Posterior cingulate gyrus (tissue), 11 donors: ENCODE results near the gene NBEAL1.
"Not testable (repeated sequence)": the region's sequence is repeated elsewhere in the genome, so short reads cannot be mapped to it uniquely, and the experiment has no call there.

Source experiments
- DNase-seq, 10 donors: peaks; one replicate each; pipeline versions ENCODE4 v3.0.0 to v3.0.0-alpha.2; 2020 to 2021; ENCODE audit warnings: mixed read lengths in 3 of 10
- intact Hi-C: fragments of 100-400 bp; cut with DNase I; formaldehyde crosslinking; loops from one replicate; pipeline ENCODE4 v1.15.1; 2023

Gene NBEAL1

DNA sequence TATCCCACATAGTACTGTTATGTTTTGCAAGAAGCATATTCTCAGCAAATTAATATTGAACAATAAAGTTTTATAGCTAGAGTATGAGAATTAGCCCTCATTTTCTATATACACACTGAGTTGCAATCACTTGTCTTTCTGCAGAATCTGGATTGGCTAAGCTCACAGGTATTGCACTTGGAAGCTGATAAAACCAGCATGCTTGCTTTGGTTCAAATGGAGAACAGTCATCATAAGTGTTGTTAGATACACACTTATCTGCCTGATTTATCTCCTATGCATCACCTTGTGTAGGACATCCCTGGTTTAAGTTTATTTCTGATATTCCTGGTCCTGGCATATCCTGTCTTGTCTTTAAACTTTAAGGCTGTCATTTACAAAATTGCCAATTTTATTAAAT lies 186.2 kb downstream of the NBEAL1 start:
- no peak for DNase-seq
- intact Hi-C loops, result no loop called here

GRCh38 chr2:203201426-203201825 lies 186.8 kb downstream of the NBEAL1 start:
- intact Hi-C loops, result no loop called here
- DNase-seq, result no peak

- intact Hi-C loops, result no loop called here
- DNase-seq, result no peak
Observed at GRCh38 chr2:203209538-203209937, 194.9 kb downstream of the NBEAL1 start.

DNA sequence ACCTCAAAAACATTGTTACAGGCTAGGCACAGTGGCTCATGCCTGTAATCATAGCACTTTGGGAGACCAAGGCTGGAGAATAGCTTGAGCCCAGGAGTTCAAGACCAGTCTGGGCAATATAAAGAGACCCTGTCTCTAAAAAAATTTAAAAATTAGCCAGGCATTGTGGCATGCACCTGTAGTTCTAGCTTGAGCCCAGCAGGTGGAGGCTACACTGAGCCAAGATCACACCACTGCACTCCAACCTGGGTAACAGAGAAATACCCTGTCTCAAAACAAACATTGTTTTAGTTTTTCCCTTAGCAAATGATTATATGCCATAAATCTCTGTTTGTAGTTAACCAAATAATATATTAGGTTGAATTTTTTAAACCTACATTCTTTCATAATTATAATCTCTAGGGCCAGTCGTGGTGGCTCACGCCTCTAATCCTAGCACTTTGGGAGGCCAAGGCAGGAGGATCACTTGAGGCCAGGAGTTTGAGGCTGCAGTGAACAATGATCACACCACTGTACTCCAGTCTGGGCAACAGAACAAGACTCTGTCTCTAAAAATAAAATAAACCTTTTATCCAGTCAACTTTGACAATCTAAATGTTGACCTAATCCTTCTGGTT lies 210.9 kb downstream of the NBEAL1 start:
- no peak for DNase-seq
- intact Hi-C loops, result no loop called here

GRCh38 chr2:203229674-203230073 lies 215.0 kb downstream of the NBEAL1 start:
- intact Hi-C loops, DNase-seq: not testable (repeated sequence)

GRCh38 chr2:203237346-203238238 lies 222.9 kb downstream of the NBEAL1 start:
- intact Hi-C loops, result loop anchor here (1.0 to 2.0 kb wide), 2 partner anchors 91 to 215 kb away; partner anchors contain the start of gene ABI2
- DNase-seq, result no peak

GRCh38 chr2:203238292-203238703 lies 223.6 kb downstream of the NBEAL1 start:
- DNase-seq, result peak in 1 of 10 donors; percentile 20
- intact Hi-C loops, result loop anchor here (1.0 to 2.0 kb wide), 2 partner anchors 90 to 215 kb away; partner anchors contain the start of gene ABI2

DNA sequence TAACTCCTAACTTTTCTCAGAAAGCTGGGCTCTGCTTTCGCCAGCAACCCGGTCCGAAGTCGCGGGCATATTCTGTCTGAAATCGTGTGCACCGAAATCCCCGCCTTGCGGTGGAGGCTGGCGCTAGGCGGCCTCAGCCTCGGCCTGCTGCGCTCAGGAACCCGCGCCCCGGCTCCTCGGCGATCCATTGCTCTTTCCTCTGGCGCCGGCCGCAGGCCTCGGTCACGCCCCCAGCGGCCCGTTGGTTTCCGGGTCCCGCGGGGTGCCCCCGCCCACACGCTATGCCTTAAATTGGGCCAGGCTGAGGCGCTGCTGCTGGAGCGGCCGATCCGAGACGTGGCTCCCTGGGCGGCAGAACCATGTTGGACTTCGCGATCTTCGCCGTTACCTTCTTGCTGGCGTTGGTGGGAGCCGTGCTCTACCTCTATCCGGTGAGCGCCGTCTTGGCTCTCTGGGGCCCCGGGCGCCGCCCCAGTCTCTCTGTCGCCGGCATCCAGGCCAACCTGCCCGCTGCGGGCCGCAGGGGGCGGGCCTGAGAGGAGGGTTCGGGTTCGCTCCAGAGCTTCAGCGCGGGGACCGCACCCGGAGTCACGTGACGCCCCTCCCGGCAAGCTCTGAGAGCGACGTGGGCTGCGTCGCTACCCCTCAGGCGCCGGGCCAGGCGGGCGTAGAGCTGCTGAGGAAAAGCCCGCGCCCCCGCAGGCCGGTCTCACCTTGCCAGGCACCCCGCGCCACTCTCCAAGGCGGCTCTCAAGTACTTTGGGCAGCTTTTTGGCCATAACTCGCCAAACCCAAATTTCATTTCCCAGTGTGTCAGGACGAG lies 224.2 kb downstream of the NBEAL1 start, which contains the start of gene CYP20A1:
TSS of gene CYP20A1 (plus strand) at position 315 of the 823 bp plus-strand sequence. CDS start at position 360, 45 bp downstream.
- intact Hi-C loops, result loop anchor here (1.0 to 2.0 kb wide), 2 partner anchors 89 to 214 kb away; partner anchors contain the start of gene ABI2

GRCh38 chr2:203240491-203240890 lies 225.8 kb downstream of the NBEAL1 start:
- intact Hi-C loops, result no loop called here
- no peak for DNase-seq

More for the DNA sequence above, 224.2 kb downstream of the NBEAL1 start, which contains the start of gene CYP20A1:
- peak; percentile 90 to 99 (median 93) for DNase-seq

- intact Hi-C loops, result no loop called here
- no peak for DNase-seq
Observed at GRCh38 chr2:203242518-203242917, 227.8 kb downstream of the NBEAL1 start.

- intact Hi-C loops, result no loop called here
- DNase-seq, result no peak
Observed at GRCh38 chr2:203246646-203247045, 232.0 kb downstream of the NBEAL1 start.

GRCh38 chr2:203252818-203253217 lies 238.1 kb downstream of the NBEAL1 start:
- intact Hi-C loops, result no loop called here
- no peak for DNase-seq

- not testable (repeated sequence) for DNase-seq
Observed at GRCh38 chr2:203253422-203254095, 238.9 kb downstream of the NBEAL1 start.

DNA sequence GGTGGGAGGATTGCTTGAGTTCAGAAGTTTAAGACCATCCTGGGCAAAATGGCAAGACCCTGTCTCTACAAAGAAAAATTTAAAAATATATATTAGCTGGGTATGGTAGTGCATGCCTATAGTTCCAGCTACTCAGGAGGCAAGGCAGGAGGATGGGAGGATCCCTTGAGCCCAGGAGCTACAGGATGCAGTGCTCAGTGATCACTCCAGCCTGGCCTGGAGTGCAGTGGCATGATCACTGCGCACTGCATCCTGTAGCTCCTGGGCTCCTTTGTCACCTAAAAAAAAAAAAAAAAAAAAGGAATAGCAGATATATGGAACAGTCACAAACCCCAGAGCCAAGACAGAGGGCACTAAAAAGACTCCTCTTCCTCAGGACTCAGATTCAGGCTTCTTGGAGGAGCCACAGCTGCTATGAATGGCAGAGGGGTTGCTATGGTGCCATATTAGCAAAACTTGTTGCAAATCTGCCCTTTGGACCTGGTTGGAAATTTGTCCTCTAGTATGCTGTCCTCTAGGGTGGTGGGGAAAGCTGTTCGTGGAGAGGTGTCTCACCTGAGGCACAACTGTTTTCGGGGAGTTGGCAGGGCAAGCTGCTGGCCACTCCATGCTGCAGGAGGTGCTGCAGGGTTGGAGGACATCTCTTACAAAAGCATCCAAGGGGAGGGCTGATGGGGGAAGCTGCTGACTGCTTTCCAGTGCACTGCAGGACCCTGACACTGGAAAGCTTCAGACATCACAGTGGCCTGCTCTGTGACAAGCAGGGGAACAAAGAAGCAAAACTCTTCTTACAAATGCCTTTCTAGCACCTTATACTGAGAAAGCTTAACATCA lies 246.9 kb downstream of the NBEAL1 start:
- intact Hi-C loops, result no loop called here
- peak in 1 of 10 donors; percentile 65 for DNase-seq

More at GRCh38 chr2:203253422-203254095, 238.9 kb downstream of the NBEAL1 start:
- intact Hi-C loops, result not testable (repeated sequence)
